GM19395 (cell line): Measurements from ENCODE around the gene ACER2.

Source experiments
- ATAC-seq: cut with Tn5 transposase; IDR thresholded peaks from one replicate; pipeline ENCODE4 v1.9.1; 2021; ENCODE audit warnings: mild to moderate bottlenecking, moderate library complexity; ENCODE audit not compliant: unreplicated experiment

The ACER2 gene

GRCh38 chr9:19451240-19452087 is 42.7 kb downstream of the ACER2 start:
- peak; percentile 97 for ATAC-seq

- no peak for ATAC-seq
These were observed 47.6 kb downstream of the ACER2 start for GRCh38 chr9:19456426-19456825.

- ATAC-seq = peak; percentile 94
These were observed 48.3 kb downstream of the ACER2 start for GRCh38 chr9:19456996-19457692.

- peak; percentile 24 for ATAC-seq
These were observed 48.8 kb downstream of the ACER2 start for GRCh38 chr9:19457693-19458009.

DNA sequence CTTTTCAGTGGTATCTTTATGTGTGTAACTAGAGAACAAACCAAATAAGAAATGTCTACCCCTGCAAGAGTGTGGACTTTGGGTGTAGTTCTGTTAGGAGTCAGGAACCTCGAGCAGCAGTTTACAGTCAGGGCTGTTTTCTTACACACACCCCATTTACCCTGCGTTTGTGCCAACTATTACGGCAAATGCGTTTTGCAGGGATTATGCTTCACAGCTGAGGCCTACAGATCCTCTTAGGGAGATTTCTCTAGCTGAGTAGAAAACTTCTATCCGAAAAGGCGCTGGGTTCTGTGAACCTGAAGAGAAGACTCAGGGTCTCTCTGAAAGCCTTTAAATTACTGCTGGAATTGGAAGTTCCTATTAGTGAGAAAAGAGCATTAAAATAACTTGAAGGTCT is 51.4 kb downstream of the ACER2 start:
- no peak for ATAC-seq

DNA sequence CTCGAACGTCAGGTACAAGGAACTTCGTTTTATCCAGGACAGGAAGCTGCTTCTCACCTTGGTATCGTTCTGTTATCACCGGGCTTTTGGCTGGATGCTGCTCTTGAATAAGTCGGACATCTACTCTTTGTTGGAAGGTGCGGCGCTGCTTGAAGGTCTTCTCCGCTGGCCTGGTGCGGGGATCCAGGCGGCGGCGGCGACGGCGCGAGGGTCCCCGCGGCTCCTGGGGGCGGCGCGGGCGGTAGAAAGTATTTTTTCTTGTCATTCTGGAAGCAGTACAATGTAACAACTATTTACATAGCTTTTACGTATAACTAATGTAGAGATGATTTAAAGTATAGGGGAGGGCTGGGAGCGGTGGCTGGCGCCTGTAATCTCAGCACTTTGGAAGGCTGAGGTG is 52.3 kb downstream of the ACER2 start:
- no peak for ATAC-seq

DNA sequence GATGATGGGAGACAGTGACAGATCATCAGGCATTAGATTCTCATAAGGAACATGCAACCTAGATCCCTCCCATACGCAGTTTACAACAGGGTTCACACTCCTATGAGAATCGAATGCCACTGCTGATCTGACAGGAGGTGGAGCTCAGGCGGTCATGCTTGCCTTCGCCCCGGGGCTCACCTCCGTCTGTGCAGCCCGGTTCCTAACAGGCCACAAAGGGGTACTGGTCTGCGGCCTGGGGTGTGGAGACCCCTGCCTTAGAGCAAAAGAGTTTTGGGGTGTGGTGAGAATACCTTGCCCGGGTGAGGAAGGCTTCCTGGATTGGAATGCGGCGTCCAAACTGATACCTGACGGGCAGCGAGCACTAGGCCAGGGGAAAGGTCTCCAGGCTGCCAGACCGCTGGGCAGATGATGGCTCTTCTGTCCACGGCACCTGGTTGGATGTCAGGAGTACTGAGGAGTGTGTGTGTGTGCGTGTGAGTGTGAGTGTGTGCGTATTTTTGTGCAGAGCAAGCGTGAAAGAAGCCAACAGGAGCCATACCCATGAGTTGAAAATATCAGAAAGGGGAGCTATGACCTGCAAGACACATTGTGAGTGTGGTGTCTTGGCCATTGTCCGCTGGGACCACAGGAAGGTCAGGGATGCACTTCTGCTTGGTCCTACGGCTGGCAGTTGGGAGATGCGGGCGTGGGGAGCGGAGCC is 55.4 kb downstream of the ACER2 start:
- ATAC-seq = peak; percentile 10

DNA sequence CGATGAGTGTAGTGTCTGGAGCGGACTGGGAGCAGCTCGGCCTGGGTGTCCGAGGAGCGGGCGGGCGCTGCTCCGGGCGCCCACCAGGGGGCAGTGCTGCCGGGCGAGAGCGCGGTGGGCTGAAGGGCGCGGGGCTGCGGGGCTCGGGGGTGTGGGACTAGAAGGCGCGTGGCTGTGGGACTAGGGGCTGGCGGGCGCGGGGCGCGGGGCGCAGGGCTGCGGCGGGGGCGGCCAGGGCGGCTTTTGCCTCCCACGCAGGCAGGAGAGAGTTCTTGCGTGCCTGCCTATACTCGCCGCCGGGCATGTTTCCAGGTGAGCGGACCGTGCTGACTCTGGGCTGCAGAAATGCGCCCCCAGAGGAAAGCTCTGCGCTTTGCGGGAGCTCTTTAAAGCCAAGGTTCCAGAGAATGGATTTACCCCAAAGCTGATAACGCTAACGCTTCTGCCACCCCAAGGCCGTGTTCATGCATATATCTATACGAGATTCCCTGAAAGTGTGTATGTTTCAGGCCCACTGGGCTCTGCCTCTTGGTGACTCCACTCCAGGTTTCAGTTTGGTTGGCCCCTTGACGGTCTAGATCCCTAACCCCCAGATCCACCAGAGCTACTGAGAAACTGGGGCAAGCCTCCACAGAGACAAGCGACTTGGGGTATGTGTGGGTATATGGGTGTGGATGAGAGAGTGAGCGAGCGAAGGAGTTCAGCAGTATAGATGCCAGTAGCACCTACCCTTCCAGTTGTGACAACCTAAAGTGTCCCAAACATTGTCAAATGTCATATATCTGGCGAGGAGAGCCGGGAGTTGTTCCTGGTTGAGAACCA is 56.2 kb downstream of the ACER2 start:
- peak; percentile 91 for ATAC-seq

DNA sequence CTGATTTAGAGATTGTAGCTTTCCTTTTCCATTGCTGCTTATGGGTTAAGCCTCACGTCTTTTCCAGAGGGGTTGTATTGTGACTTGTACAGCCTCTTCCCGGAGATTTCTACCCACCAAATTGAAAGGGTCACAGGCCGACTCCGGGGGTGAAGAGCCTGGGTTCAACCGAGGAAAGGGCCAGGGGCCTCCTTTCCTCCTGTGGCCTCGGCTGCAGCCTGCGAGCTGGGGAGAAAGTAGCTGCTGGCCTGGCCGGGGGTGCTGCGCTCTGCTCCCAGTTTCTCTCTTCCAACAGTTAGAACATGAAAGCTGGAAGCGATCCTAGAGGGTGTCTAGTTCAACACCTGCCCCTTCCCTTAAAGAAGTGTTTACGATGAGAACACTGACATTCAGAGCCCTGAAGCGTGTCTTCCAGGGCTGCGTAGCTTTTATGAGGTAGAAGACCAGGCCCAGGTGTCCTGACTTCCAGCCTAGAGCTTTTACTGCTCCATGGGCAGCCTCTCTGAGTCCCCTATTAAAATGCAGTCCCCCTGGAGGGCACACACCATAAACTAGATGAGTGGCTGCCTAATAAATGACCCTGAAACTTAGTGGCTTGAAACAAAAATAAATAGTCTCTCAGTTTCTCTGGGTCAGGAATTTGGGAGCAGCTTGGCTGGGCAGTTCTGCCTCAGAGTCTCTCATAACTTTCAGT is 56.9 kb downstream of the ACER2 start:
- no peak for ATAC-seq

- ATAC-seq = no peak
These were observed 57.5 kb downstream of the ACER2 start for GRCh38 chr9:19466280-19466639.

GRCh38 chr9:19469271-19469670 is 60.5 kb downstream of the ACER2 start:
- no peak for ATAC-seq

- ATAC-seq = no peak
These were observed 61.8 kb downstream of the ACER2 start for GRCh38 chr9:19470567-19470966.

DNA sequence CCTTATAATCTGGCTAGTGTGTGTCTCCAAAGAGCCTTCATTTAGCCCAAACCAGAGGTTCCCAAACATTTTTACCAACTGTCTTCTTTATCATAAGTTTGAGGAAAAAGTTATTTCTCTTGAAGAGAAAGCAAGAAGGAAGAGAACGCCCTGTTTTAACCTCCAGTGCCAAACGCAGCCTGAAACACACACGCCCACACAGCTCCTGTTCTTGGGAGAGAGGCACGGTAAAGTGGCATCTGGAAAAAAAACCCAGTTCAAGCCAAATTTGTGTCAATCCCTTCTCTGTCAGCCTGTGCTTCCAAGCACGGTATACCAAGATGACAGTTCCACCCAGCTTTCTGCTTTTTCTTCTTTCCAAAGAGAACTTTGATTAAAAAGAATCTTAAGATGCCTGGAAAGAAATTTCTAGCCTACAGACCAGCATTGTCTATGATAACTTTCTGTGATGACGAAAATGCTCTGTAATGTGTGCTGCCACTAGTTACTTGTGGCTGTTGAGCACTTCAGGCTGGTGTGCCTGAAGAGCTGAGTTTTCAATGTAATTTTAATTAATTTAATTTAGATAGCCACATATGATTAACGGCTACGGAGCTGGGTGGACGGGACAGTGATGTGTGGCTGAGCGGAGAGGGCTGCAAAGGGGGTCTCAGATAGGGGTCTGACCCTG is 62.3 kb downstream of the ACER2 start:
- ATAC-seq = no peak

DNA sequence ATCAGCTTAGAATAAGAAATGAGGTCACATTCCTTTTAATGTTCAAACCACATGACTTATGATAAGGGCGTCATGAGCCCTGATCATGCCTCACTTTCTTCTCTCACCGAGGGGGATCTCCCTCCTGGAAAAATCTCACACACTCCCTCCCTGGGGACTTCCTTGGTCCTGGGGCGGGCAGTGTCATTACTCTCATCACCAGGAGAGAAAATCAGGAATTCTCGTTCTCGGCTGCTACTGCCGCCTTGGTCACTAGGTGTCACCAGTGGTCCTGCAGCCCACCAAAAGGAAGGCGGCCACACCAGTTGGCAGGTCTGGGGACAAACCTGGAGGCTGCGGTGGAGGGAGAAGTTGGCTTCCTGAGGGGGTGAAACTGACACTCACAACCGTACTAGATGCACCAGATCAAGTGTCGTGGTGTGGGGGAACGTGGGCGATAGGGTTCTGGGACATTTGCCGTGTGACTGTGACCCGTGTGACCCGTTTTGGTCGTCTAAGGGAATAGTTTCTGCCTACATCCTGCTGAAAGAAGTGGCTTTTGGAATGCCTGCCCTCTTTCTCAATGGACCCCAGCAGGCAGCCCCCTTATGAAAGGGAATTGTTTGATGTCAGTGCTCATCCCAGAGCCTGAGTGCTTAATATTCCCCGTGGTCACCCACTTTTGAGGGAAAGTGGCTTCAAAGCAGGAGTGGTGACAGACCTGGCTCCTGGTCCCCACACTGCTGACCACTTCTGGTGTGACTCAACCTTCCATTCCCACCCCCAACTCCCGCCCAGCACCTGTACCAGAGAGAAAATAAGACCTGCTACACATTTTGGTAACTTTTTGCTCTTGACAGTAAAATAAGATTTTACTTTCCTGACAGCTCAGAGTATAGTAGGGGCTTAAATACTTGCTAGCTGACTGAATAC is 63.2 kb downstream of the ACER2 start:
- ATAC-seq = peak; percentile 72

DNA sequence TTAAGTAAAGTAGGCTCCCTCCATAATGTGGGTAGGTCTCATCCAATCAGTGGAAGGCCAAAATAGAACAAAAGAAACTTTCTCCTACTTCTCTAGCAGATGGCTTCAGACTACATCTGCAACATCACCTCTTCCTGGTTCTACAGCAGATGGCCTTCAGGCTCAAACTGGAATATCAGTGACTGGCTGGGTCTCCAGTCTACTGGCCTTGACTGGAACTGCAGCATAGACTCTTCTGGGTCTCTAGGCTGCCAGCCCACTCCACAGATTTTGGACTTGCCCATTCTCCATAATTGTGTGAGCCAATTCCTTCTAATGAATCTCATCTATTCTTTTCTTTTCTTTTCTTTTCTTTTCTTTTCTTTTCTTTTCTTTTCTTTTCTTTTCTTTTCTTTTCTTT is 64.8 kb downstream of the ACER2 start:
- no peak for ATAC-seq

DNA sequence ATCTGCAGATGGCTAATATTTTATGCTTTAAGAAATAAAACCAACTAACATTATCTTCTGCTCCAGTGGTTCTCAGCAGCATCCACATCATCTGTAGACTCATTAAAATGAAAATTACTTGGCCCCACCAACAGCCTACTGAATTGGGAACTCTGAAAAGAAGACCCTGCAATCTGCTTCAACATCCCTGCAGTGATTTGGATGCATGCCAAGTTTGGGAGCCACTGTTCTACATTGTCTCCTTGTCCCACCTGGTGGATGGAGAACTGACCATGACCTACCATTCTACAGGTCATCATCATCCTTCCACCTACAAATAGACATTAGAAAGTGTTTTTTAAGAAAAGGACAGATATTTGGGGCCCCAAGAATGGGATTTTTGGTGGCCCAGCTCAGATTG is 71.1 kb downstream of the ACER2 start:
- no peak for ATAC-seq

GRCh38 chr9:19480345-19480744 is 71.5 kb downstream of the ACER2 start:
- ATAC-seq = no peak

GRCh38 chr9:19481121-19481870 is 72.5 kb downstream of the ACER2 start:
- no peak for ATAC-seq
